HepG2 (cell line): Measurements from ENCODE around the gene CMTM2. TPM values are rescaled to one million over a fixed set of nuclear protein-coding genes. Genes with fewer than 3 reads are reported as not detected.

ENCODE experiments used
- DPF2 ChIP-seq: sonication (generic); formaldehyde crosslinking; IDR thresholded peaks from 2 replicates; pipeline ENCODE4 v1.4.0; 2020; ENCODE audit warnings: mild to moderate bottlenecking, low read depth, missing genetic modification reagents, borderline replicate concordance
- E2F5 ChIP-seq: sonication (generic); formaldehyde crosslinking; conservative IDR thresholded peaks from 2 replicates; pipeline ENCODE4 v1.4.0; 2020; ENCODE audit warnings: missing genetic modification reagents
- ETV5 ChIP-seq: IDR thresholded peaks from 2 replicates; pipeline ENCODE4 v1.6.1; 2018; ENCODE audit warnings: missing biosample characterization, missing genetic modification reagents, inconsistent platforms, borderline replicate concordance
- HNRNPLL ChIP-seq: fragments of 200-400 bp; formaldehyde crosslinking; IDR thresholded peaks from 2 replicates; pipeline ENCODE4 v1.6.1; 2017; ENCODE audit warnings: mild to moderate bottlenecking, low read depth, low read length; ENCODE audit not compliant: poor library complexity, severe bottlenecking
- MIXL1 ChIP-seq: IDR thresholded peaks from 2 replicates; pipeline ENCODE4 v1.6.1; 2016
- NFKBIZ ChIP-seq: IDR thresholded peaks from 2 replicates; pipeline ENCODE4 v1.6.1; 2018; ENCODE audit warnings: missing genetic modification reagents, missing compliant biosample characterization
- PHB2 ChIP-seq: fragments of 450-650 bp; IDR thresholded peaks from 2 replicates; pipeline ENCODE4 v1.6.1; 2018; ENCODE audit not compliant: partially characterized antibody
- PRMT3 ChIP-seq: sonication (generic); formaldehyde crosslinking; IDR thresholded peaks from 2 replicates; pipeline ENCODE4 v1.8.1; 2022; ENCODE audit warnings: low read depth, mild to moderate bottlenecking, moderate library complexity, missing genetic modification reagents, borderline replicate concordance
- RXRA ChIP-seq: sonication (generic); formaldehyde crosslinking; IDR thresholded peaks from 2 replicates; pipeline ENCODE4 v1.5.1; 2020; ENCODE audit warnings: missing genetic modification reagents
- SRF ChIP-seq: IDR thresholded peaks from 2 replicates; pipeline ENCODE4 v1.6.1; 2011; ENCODE audit warnings: mild to moderate bottlenecking, low read depth, low read length, moderate library complexity
- SRSF4 ChIP-seq: fragments of 200-400 bp; formaldehyde crosslinking; IDR thresholded peaks from one replicate; pipeline ENCODE4 v1.6.1; 2018; ENCODE audit warnings: mild to moderate bottlenecking, low read depth, low read length, moderate library complexity; ENCODE audit not compliant: poor library complexity, severe bottlenecking
- TBL1XR1 ChIP-seq: fragments of 150-350 bp; IDR thresholded peaks from 2 replicates; pipeline ENCODE4 v1.6.1; 2014; ENCODE audit warnings: borderline replicate concordance, low read length; ENCODE audit not compliant: partially characterized antibody
- TFE3 ChIP-seq: IDR thresholded peaks from 2 replicates; pipeline ENCODE4 v1.6.1; 2016
- YEATS2 ChIP-seq: sonication (generic); formaldehyde crosslinking; IDR thresholded peaks from 2 replicates; pipeline ENCODE4 v1.4.0; 2020; ENCODE audit warnings: missing genetic modification reagents, borderline replicate concordance
- ZFP36 ChIP-seq: fragments of 150-350 bp; IDR thresholded peaks from 2 replicates; pipeline ENCODE4 v1.6.1; 2018; ENCODE audit warnings: borderline replicate concordance, low read length, low read depth; ENCODE audit not compliant: partially characterized antibody
- ZNF34 ChIP-seq: sonication (generic); formaldehyde crosslinking; IDR thresholded peaks from 2 replicates; pipeline ENCODE4 v1.4.0; 2020; ENCODE audit warnings: mild to moderate bottlenecking, missing genetic modification reagents, borderline replicate concordance
- ZNF446 ChIP-seq: sonication (generic); formaldehyde crosslinking; IDR thresholded peaks from 2 replicates; pipeline ENCODE4 v1.5.0; 2020; ENCODE audit warnings: mild to moderate bottlenecking, missing genetic modification reagents
- ZNF616 ChIP-seq: sonication (generic); formaldehyde crosslinking; IDR thresholded peaks from 2 replicates; pipeline ENCODE4 v1.5.0; 2020; ENCODE audit warnings: low read depth, mild to moderate bottlenecking, missing genetic modification reagents
- ZNF772 ChIP-seq: sonication (generic); formaldehyde crosslinking; IDR thresholded peaks from 2 replicates; pipeline ENCODE4 v1.5.0; 2020; ENCODE audit warnings: mild to moderate bottlenecking, missing genetic modification reagents
- ZNF776 ChIP-seq: sonication (generic); formaldehyde crosslinking; IDR thresholded peaks from 2 replicates; pipeline ENCODE4 v1.4.0; 2020; ENCODE audit warnings: mild to moderate bottlenecking, missing genetic modification reagents
- ZNF83 ChIP-seq: sonication (generic); formaldehyde crosslinking; IDR thresholded peaks from 2 replicates; pipeline ENCODE4 v1.4.0; 2020; ENCODE audit warnings: missing genetic modification reagents, mild to moderate bottlenecking, borderline replicate concordance
- ZNF879 ChIP-seq: sonication (generic); formaldehyde crosslinking; IDR thresholded peaks from 2 replicates; pipeline ENCODE4 v1.8.1; 2023; ENCODE audit warnings: missing genetic modification reagents
- ZSCAN9 ChIP-seq: IDR thresholded peaks from 2 replicates; pipeline ENCODE4 v1.6.1; 2016; ENCODE audit warnings: borderline replicate concordance
- polyA plus RNA-seq, 8 experiments: library from polyadenylated mRNA; depleted of rRNA in 3 of 8; stranded (reverse) in 7 of 8; unstranded in 1 of 8; fragments of >200 nt; fragmentation: Illumina TruSeq in 4 of 8; extraction: Trizol in 4 of 8; gene quantifications; 2 replicates each; pipeline versions ENCODE4 v1.2.1 to v1.2.3, GENCODE V29; 2011 to 2016; ENCODE audit warnings: low read depth in 4 of 8, missing spikeins in 1 of 8, mixed read lengths in 1 of 8; ENCODE audit not compliant: insufficient read depth in 1 of 8
- total RNA-seq, 5 experiments: library from RNA; depleted of rRNA; stranded (reverse); fragments of >200 nt; fragmentation: Illumina TruSeq; extraction: Trizol; gene quantifications; 2 replicates each; pipeline ENCODE4 v1.2.3, GENCODE V29; 2016; ENCODE audit warnings: low read depth in 1 of 5
- TF ChIP-seq, protein P1 (sequence below): sonication (generic); formaldehyde crosslinking; IDR thresholded peaks from 2 replicates; pipeline ENCODE4 v1.5.0; 2020; ENCODE audit warnings: missing genetic modification reagents, mild to moderate bottlenecking, borderline replicate concordance
- TF ChIP-seq, protein P2 (sequence below): sonication (generic); formaldehyde crosslinking; IDR thresholded peaks from 2 replicates; pipeline ENCODE4 v1.8.0; 2022; ENCODE audit warnings: mild to moderate bottlenecking, missing genetic modification reagents, borderline replicate concordance

The CMTM2 gene
- total and polyA plus RNA-seq, 2 of the 13 experiments (the other 11 are each of a cell fraction or from before 2014, with no cell fraction given): not detected

- peak; percentile 88; the same call in 1 of the 2 replicates for TF ChIP-seq PRMT3
- TF ChIP-seq TFE3 (CRISPR knock-in tag): peak; percentile 91
- no peak for TF ChIP-seq PHB2
- TF ChIP-seq, protein P1, sequence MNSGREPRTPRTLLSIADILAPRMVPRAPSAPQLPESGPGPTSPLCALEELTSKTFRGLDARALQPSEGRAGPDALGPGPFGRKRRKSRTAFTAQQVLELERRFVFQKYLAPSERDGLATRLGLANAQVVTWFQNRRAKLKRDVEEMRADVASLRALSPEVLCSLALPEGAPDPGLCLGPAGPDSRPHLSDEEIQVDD (CRISPR knock-in tag): no peak
- peak; percentile 58; the same call in 1 of the 2 replicates for TF ChIP-seq ZNF446 (CRISPR knock-in tag)
- 0 out of 2 replicates have a peak, but pooled peaks have one; percentile 25 for TF ChIP-seq DPF2 (CRISPR knock-in tag)
- TF ChIP-seq SRF: no peak
- no peak; the same call in 1 of the 2 replicates for TF ChIP-seq ETV5 (CRISPR knock-in tag)
- peak; percentile 61 for TF ChIP-seq TBL1XR1
- 0 out of 2 replicates have a peak, but pooled peaks have one; percentile 55 for TF ChIP-seq E2F5
- peak; percentile 51; the same call in 1 of the 2 replicates for TF ChIP-seq NFKBIZ
- no peak for TF ChIP-seq ZFP36
- no peak for TF ChIP-seq ZNF616 (CRISPR knock-in tag)
- TF ChIP-seq, protein P2, sequence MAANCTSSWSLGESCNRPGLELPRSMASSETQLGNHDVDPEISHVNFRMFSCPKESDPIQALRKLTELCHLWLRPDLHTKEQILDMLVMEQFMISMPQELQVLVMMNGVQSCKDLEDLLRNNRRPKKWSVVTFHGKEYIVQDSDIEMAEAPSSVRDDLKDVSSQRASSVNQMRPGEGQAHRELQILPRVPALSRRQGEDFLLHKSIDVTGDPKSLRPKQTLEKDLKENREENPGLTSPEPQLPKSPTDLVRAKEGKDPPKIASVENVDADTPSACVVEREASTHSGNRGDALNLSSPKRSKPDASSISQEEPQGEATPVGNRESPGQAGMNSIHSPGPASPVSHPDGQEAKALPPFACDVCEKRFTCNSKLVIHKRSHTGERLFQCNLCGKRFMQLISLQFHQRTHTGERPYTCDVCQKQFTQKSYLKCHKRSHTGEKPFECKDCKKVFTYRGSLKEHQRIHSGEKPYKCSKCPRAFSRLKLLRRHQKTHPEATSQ (CRISPR knock-in tag): 0 out of 2 replicates have a peak, but pooled peaks have one; percentile 33
- peak; percentile 71; the same call in 1 of the 2 replicates for TF ChIP-seq ZNF879 (CRISPR knock-in tag)
- 0 out of 2 replicates have a peak, but pooled peaks have one; percentile 57 for TF ChIP-seq ZNF34
- peak; percentile 99 for TF ChIP-seq RXRA (CRISPR knock-in tag)
- peak; percentile 53; the same call in 1 of the 2 replicates for TF ChIP-seq MIXL1 (CRISPR knock-in tag)
- TF ChIP-seq HNRNPLL: no peak
- peak; percentile 94; the same call in 1 of the 2 replicates for TF ChIP-seq ZNF83 (CRISPR knock-in tag)
- TF ChIP-seq SRSF4: no peak
- TF ChIP-seq ZSCAN9: peak; percentile 87; the same call in 1 of the 2 replicates
- peak; percentile 91 for TF ChIP-seq ZNF776 (CRISPR knock-in tag)
- TF ChIP-seq YEATS2 (CRISPR knock-in tag): peak; percentile 81; the same call in 1 of the 2 replicates
- no peak for TF ChIP-seq ZNF772 (CRISPR knock-in tag)
Observed at GRCh38 chr16:66608241-66609138, 29.2 kb downstream of the CMTM2 start (continued).
